ENCODE results near the gene TRPM2. TPM values are rescaled to one million over a fixed set of nuclear protein-coding genes. Genes with fewer than 3 reads are reported as not detected.

TRPM2 gene
- total RNA-seq, 2 experiments from 2014 or later = 2.6 to 3.7 TPM

DNA sequence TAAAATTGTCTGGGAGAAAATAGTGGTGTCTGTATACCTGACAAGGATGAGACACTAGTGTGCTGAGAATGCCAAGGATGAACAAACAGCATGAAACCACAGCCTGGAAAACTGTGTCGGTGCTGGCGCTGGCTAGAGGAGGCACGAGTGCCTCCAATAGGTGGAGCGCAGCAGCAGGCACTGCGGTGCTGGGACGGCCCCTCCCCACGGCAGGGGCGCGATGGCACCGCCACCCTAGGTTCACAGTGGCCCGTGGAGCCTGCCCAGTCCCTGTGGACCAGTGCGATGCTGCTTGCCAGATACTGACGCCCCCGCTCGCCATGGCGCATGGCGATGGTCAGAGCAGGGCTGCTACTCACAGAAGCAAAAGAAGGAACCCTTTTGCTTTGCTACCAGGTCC, 21.0 kb upstream of the TRPM2 start:
- H3K4me1 Mint-ChIP-seq (ENCODE audit: low read depth) = no peaks in the 10 kb centered on the region
- POLR2A ChIA-PET = interaction anchor here (0.9 to 2.0 kb wide), 3 partner anchors 8 to 10 kb away, joined by 3 to 7 read pairs (median 3); no protein-coding TSS in a partner anchor
- intact Hi-C loops (cut with micrococcal nuclease) = no loop called here
- DNase-seq (no peak), ATAC-seq (no peak)
- H3K27me3 Mint-ChIP-seq = no peaks in the 10 kb centered on the region
- H3K9me3 Mint-ChIP-seq = no peaks in the 10 kb centered on the region
- CTCF ChIA-PET = no interaction called here
- peaks cover 3% of the 10 kb centered on the region for H3K36me3 Mint-ChIP-seq (ENCODE audit: low read depth)
- no peak overlapping the region for H3K27ac Mint-ChIP-seq
- H3K4me3 Mint-ChIP-seq = no peak overlapping the region
- TF ChIP-seq, protein P1, sequence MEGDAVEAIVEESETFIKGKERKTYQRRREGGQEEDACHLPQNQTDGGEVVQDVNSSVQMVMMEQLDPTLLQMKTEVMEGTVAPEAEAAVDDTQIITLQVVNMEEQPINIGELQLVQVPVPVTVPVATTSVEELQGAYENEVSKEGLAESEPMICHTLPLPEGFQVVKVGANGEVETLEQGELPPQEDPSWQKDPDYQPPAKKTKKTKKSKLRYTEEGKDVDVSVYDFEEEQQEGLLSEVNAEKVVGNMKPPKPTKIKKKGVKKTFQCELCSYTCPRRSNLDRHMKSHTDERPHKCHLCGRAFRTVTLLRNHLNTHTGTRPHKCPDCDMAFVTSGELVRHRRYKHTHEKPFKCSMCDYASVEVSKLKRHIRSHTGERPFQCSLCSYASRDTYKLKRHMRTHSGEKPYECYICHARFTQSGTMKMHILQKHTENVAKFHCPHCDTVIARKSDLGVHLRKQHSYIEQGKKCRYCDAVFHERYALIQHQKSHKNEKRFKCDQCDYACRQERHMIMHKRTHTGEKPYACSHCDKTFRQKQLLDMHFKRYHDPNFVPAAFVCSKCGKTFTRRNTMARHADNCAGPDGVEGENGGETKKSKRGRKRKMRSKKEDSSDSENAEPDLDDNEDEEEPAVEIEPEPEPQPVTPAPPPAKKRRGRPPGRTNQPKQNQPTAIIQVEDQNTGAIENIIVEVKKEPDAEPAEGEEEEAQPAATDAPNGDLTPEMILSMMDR (IDR thresholded peaks at IDR 0.05) = no peak

DNA sequence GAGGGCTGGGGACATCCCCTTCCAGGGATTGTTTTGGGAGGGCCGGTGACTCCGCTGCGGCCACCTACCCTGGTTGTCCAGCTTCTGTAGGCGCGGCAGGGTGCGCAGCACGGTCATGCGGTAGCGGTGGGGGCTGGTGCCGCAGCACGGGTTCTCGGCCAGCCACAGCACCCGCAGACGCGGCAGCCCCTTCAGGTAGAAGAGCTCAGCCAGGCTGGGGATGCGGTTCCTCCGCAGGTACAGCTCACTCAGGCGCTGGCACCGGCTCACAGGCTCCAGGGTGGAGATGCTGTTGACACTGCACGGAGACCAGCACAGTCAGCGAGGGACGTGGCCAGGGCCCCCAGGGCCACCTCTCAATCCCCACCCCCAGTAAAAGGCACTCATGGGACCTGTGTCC, 20.5 kb upstream of the TRPM2 start:
- intact Hi-C loops (cut with micrococcal nuclease) = no loop called here
- ChIA-PET POLR2A (interaction anchor here (1.3 to 2.0 kb wide), 2 partner anchors 10 to 18 kb away, joined by 4 to 7 read pairs; no protein-coding TSS in a partner anchor), CTCF (no interaction called here)
- ATAC-seq = no peak
- Mint-ChIP-seq H3K4me1 (ENCODE audit: low read depth) (peaks cover 4% of the 10 kb centered on the region), H3K27me3 (no peaks in the 10 kb centered on the region), H3K36me3 (ENCODE audit: low read depth) (peaks cover 3% of the 10 kb centered on the region), H3K9me3 (no peaks in the 10 kb centered on the region), H3K27ac (no peak overlapping the region), H3K4me3 (no peak overlapping the region)
- TF ChIP-seq, protein P1 (IDR thresholded peaks at IDR 0.05) = no peak
- DNase-seq = no peak

DNA sequence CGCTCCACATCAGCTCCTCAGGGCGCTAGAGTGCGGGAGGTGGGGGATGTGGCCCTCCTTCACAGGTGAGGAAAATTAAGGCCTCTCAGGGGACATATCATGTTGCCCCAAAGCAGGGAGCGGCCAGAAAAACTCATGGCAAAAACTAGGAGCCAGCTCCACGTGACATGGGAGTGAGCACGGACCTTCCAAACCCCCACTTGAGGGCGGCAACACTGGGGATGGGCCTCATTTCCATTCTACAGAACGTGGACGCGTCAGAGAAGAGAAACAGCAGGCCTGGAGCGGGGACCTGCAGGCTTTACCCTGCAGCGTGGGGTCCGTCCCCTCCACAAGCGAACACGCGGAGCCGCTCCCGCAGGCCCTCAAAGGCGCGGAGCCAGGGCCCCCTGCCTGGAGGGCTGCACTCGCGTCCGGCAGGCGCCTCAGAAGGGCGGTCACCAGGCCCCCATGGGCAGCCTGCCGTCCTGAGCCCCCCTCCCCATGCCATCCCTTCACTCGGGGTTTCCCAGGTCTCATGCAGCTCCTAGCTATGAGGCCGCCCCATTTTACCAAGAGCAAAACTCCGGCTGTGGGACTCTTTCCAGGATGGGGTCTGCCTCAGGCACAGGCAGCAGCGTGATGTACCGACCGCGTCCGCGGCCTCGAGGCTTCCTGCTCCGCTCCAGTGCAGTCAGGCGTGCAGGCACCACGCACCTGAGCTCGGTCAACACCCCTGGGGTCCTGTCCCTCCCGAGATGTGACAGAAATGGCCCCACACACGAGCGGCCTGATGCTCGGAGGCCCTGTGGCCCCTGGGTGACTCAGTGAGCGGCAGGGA, 19.7 kb upstream of the TRPM2 start:
- peaks cover 3% of the 10 kb centered on the region for H3K36me3 Mint-ChIP-seq (ENCODE audit: low read depth)
- no peak for DNase-seq
- H3K27ac Mint-ChIP-seq = no peak overlapping the region
- ChIA-PET POLR2A (interaction anchor here (0.8 to 2.0 kb wide), 3 partner anchors 11 to 18 kb away, joined by 4 to 7 read pairs (median 4); no protein-coding TSS in a partner anchor), CTCF (interaction anchor here (1.2 kb wide), 1 partner anchor 36 kb away, joined by 3 read pairs; no protein-coding TSS in a partner anchor)
- peaks cover 4% of the 10 kb centered on the region for H3K4me1 Mint-ChIP-seq (ENCODE audit: low read depth)
- H3K9me3 Mint-ChIP-seq = no peaks in the 10 kb centered on the region
- no peak overlapping the region for H3K4me3 Mint-ChIP-seq
- no peaks in the 10 kb centered on the region for H3K27me3 Mint-ChIP-seq
- TF ChIP-seq, protein P1 (IDR thresholded peaks at IDR 0.05) = no peak
- ATAC-seq = no peak
- intact Hi-C loops (cut with micrococcal nuclease) = no loop called here

DNA sequence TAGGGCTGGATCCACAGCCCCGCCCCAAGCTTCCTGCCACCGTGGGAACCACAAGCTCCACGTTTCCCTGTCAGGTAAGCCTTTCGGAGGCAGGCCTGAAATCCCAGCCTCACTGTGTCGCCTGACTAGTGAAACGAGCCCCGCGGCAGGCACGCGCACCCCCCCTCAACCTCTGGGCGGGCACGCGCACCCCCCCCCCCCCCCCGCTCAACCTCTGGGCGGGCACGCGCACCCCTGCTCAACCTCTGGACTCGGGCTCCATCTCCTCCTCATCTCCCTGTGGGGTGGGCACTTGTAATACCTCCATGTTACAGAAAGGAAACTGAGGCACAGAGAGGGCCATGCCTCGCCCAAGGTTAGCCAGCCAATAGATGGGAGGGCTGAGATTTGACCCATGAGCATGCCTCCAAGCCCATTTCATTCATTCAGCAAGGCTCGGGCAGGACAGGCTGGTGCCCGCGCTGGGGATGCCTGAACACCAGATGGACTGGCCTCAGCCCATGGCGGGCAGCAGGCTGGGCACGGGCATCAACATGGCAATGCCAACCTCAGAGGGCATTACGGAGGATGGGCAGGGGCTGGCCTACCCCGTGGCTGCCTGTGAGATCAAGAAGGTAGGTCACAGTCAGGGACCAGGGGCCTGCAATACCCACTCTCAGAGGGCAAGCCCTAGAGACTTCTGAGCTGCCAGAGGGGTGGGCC, 18.9 kb upstream of the TRPM2 start:
- TF ChIP-seq, protein P1 (IDR thresholded peaks at IDR 0.05) = no peak
- Mint-ChIP-seq H3K27ac (no peak overlapping the region), H3K36me3 (ENCODE audit: low read depth) (peaks cover 3% of the 10 kb centered on the region), H3K4me3 (no peak overlapping the region), H3K9me3 (no peaks in the 10 kb centered on the region), H3K4me1 (ENCODE audit: low read depth) (peaks cover 4% of the 10 kb centered on the region), H3K27me3 (no peaks in the 10 kb centered on the region)
- DNase-seq (no peak), ATAC-seq (no peak)
- CTCF ChIA-PET = interaction anchor here (1.2 kb wide), 1 partner anchor 37 kb away, joined by 3 read pairs; no protein-coding TSS in a partner anchor
- intact Hi-C loops (cut with micrococcal nuclease) = no loop called here
- POLR2A ChIA-PET = interaction anchor here (0.8 to 2.0 kb wide), 3 partner anchors 12 to 19 kb away, joined by 4 to 7 read pairs (median 4); no protein-coding TSS in a partner anchor
